Fibroblast of skin of left quadriceps (primary cell): ENCODE measurements around the gene ACADM.
"Not testable (repeated sequence)": the region's sequence is repeated elsewhere in the genome, so short reads cannot be mapped to it uniquely, and the experiment has no call there.

Source experiments
- DNase-seq, 2 experiments: peaks; one replicate each; pipeline ENCODE4 v3.0.0-alpha.2; 2013; ENCODE audit warnings: low read depth in 2 of 2

Gene ACADM

GRCh38 chr1:75794382-75794781 is 69.9 kb downstream of the ACADM start:
- no peak for DNase-seq

GRCh38 chr1:75795703-75796193 is 71.2 kb downstream of the ACADM start:
- no peak for DNase-seq

GRCh38 chr1:75796376-75797272 is 72.1 kb downstream of the ACADM start, which contains the start of gene MSH4:
Gene MSH4, plus strand, starts transcription at chr1:75796882. Its CDS starts 104 bp downstream, at chr1:75796986.
- no peak for DNase-seq

GRCh38 chr1:75797273-75797588 is 72.7 kb downstream of the ACADM start:
- no peak for DNase-seq

DNA sequence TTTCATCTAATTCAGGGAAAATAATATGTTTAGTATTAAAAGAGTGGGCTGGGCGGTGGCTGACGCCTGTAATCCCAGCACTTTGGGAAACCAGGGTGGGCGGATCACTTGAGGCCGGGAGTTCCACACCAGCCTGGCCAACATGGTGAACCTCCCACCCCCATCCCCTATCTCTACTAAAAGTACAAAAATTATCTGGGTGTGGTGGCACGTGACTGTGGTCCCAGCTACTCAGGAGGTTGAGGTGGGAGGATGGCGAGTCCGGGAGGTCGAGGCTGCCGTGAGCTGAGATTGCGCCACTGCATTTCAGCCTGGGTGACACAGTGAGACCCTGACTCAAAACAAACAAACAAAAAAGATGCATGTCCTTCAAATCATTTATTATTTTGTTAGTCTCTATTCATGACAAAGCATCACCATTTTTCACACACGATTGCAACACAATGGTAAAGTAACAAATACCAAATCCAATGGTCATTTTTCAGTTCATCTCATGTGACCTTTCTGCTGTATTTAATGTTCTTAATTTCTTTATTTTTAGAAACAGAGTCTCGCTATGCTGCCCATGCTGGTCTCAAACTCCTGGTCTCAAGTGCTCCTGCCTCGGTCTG is 73.2 kb downstream of the ACADM start:
- DNase-seq: no peak

- not testable (repeated sequence) for DNase-seq
Observed at GRCh38 chr1:75801480-75801879, 77.0 kb downstream of the ACADM start.

DNA sequence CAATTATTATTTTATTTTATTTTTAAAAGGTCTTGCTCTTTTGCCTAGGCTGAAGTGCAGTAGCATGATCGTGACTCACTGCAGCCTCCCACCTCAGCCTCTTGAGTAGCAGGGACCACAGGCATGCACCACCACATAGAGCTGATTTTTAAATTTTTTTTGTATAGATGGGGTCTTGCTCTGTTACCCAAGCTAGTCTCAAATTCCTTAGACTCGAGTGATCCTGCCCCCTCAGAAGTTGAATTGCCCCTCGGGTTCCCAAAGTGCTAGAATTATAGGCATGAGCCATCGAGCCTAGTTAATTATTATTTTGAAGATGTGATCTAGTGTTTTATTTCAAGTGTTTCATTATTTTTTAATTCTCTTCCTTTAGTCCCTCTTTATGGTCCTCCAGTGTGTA is 84.4 kb downstream of the ACADM start:
- no peak for DNase-seq

DNA sequence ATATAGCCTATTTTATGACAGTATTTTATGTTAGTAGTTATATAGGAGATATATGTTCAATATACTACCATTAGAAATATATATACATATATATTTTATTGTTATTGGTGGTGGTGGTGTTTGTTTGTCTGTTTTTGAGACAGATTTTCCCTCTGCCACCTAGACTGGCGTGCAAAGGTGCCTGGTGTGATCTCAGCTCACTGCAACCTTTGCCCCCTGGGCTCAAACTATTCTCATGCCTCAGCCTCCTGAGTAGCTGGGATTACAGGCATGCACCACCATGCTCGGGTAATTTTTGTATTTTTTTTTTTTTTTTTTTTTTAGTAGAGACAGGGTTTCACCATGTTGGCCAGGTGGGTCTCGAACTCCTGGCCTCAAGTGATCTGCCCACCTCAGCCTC is 85.6 kb downstream of the ACADM start:
- DNase-seq: not testable (repeated sequence)

DNA sequence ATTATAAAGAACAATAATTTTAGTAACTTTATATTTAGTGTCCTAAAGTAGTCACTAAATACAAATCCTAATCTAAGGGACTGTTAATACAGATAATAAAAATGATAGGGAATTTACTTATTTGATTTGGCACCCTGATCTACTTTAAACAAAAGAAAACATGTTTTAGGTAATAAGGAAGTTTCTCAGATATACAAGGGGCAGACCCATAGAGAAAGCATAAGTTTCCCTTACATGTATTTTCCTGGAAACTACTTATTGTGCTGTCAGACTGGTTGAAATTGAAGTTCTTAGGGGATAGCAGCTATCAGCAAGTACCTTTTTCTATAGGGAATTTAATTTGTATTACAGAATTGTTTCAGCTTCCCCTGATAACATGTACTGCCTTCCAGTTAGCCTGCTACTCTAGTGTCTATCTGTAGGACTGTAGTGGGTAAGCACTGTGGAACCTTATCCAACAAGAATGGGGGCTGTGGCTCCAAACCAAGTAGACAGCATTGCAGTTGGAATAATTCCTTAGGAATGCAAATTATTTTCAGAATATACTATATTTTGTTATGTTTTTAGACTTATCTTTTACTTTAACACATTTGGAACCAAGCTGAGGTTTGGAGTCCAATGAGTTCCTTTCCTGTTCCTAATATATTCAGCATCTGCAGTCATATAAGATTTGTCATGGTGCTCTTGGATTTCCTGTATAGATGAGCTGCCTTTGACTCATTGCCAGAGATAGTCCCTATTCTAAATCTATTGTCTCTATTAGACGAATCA is 86.9 kb downstream of the ACADM start:
- DNase-seq: peak; percentile 20

DNA sequence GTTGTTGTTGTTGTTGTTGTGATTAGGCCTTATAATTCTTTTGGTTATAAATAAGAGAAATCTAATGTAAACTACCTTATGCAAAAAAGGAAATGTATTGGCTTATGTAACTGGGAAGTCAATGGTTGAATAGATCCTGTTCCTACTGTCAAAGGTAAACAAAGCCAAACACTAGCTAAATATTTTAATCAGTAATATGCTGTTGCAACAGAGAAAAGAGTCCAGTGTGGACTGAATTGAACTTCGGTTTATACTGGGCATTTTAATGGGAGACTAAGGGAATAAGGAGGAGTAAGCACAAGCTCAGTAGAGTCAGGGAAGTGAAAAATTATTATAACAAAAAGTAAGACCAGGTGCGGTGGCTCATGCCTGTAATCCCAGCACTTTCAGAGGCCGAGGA is 87.6 kb downstream of the ACADM start:
- DNase-seq: no peak
